Measurements from ENCODE around the gene USP25. TPM values are rescaled to one million over a fixed set of nuclear protein-coding genes. Genes with fewer than 3 reads are reported as not detected.

Gene USP25
- total and polyA plus RNA-seq, 2 experiments from 2014 or later: 11.8 to 49.2 TPM

GRCh38 chr21:15795533-15795932, 65.8 kb downstream of the USP25 start (continued):
- no peak for TF ChIP-seq ETS1 (IDR thresholded peaks at IDR 0.05)
- no peak for TF ChIP-seq CREB1 (CRISPR knock-in tag; IDR thresholded peaks at IDR 0.05; ENCODE audit: low read depth)
- TF ChIP-seq JUNB (IDR thresholded peaks at IDR 0.05; ENCODE audit: unreplicated experiment): no peak
- TF ChIP-seq POLR2AphosphoS5 (IDR thresholded peaks at IDR 0.05; ENCODE audit: low read depth): no peak
- TF ChIP-seq NANOG (IDR thresholded peaks at IDR 0.05; ENCODE audit: borderline replicate concordance): no peak
- TF ChIP-seq REST (IDR thresholded peaks at IDR 0.05; ENCODE audit: unreplicated experiment): no peak
- no peak for TF ChIP-seq EZH2 (IDR thresholded peaks at IDR 0.05; ENCODE audit: low read depth, unreplicated experiment)
- no peak for TF ChIP-seq ZNF114 (CRISPR knock-in tag; IDR thresholded peaks at IDR 0.05)

DNA sequence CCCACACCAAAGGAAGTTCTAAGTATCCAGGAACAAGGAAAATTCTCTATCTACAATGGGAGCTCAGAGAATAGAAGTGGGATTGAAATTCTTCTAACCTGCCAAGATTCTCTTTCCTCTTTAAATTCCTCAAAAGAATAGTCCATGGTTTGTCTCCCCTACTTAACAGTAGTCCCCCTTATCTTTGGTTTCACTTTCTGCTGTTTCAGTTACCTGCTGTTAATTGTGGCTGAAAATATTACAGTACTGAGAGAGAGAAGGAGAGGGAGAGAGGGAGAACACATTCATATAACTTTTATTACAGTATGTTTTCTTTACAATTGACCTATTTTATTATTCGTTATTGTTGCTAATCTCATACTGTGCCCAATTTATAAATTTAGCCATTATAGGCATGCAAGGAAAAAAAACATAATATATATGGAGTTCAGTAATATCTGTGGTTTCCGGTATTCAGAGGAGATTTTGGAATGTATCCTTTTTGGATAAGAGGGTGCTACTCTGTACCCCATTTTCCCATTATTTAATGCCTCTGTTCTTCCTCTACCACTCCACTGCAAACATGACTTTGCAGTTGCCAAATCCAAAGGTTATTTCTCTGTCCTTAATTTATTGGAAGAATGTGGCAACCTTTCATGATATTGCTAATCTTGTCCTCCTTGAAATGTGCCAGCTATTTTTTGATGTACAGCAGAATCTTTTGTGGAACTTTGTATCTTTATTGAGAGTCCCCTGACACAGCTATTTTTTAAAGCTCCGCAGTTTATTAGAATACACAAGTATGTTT, 68.0 kb downstream of the USP25 start:
- Mint-ChIP-seq H3K27me3 (ENCODE audit: insufficient read depth, low read depth, poor library complexity) (no peaks in the 10 kb centered on the region), H3K27ac (peak overlapping the region; percentile 62), H3K36me3 (ENCODE audit: low read depth) (no peaks in the 10 kb centered on the region), H3K4me3 (no peak overlapping the region), H3K9me3 (no peaks in the 10 kb centered on the region), H3K4me1 (peaks cover 12% of the 10 kb centered on the region)
- no peak overlapping the region for H2AFZ ChIP-seq
- no peaks in the 10 kb centered on the region for H3K4me1 ChIP-seq (ENCODE audit: insufficient read depth)
- H3K4me3 ChIP-seq: no peak overlapping the region
- peaks cover 4% of the 10 kb centered on the region; the same call in 1 of the 2 replicates for H3K79me2 ChIP-seq (replicated peaks; ENCODE audit: insufficient read depth)
- no peaks in the 10 kb centered on the region for H3K9me2 ChIP-seq (ENCODE audit: insufficient read depth)
- no peaks in the 10 kb centered on the region for H3K36me3 ChIP-seq (ENCODE audit: insufficient read depth)
- no peaks in the 10 kb centered on the region for H4K20me1 ChIP-seq (replicated peaks; ENCODE audit: insufficient read depth)
- no peak for ATAC-seq
- peak; percentile 22 for DNase-seq (ENCODE audit: low spot score)
- no peak overlapping the region for H3K4me2 ChIP-seq
- TF ChIP-seq CREB1 (CRISPR knock-in tag; IDR thresholded peaks at IDR 0.05; ENCODE audit: low read depth): no peak
- no peak for TF ChIP-seq NANOG (IDR thresholded peaks at IDR 0.05; ENCODE audit: borderline replicate concordance)
- TF ChIP-seq STAT1 (IDR thresholded peaks at IDR 0.05; ENCODE audit: unreplicated experiment): no peak
- no peak for TF ChIP-seq POLR2AphosphoS5 (IDR thresholded peaks at IDR 0.05; ENCODE audit: low read depth)
- no peak for TF ChIP-seq ETS1 (IDR thresholded peaks at IDR 0.05)
- no peak for TF ChIP-seq EZH2 (IDR thresholded peaks at IDR 0.05; ENCODE audit: low read depth, unreplicated experiment)
- TF ChIP-seq ZNF114 (CRISPR knock-in tag; IDR thresholded peaks at IDR 0.05): no peak
- no peak for TF ChIP-seq CTCF (conservative IDR thresholded peaks at IDR 0.05; ENCODE audit: low read depth in 2 of 2)
- no peak for TF ChIP-seq EZH2phosphoT487 (IDR thresholded peaks at IDR 0.05; ENCODE audit: unreplicated experiment)
- no peaks in the 10 kb centered on the region for H3K27me3 ChIP-seq (ENCODE audit: insufficient read depth)
- H3F3A ChIP-seq (replicated peaks; ENCODE audit: low read depth): no peaks in the 10 kb centered on the region
- H3K27ac ChIP-seq (ENCODE audit: low read depth): no peak overlapping the region

Data from GM23338 (cell line).